Vagina (tissue), 2 donors: Measurements from ENCODE around the gene KRT33B.

Experiments used
- POLR2A ChIP-seq, 2 donors: fragments of 450-650 bp; IDR thresholded peaks; one replicate each; pipeline ENCODE4 v1.6.1; 2017; ENCODE audit warnings: antibody characterized with exemption in 2 of 2, mild to moderate bottlenecking in 2 of 2, moderate library complexity in 2 of 2
- POLR2AphosphoS5 ChIP-seq, 2 donors: sonication (generic); formaldehyde crosslinking; IDR thresholded peaks; one replicate each; pipeline ENCODE4 v1.9.0; 2017; ENCODE audit warnings: antibody characterized with exemption in 2 of 2, mild to moderate bottlenecking in 2 of 2, low read depth in 1 of 2; ENCODE audit not compliant: insufficient read depth in 1 of 2
- TF ChIP-seq, protein P1 (sequence below), 3 experiments: fragments of 450-650 bp in 2 of 3; fragments of 200-600 bp in 1 of 3; sonication (generic) in 1 of 3; IDR thresholded peaks; one replicate each; pipeline ENCODE4 v1.5.1; 2017 to 2019; ENCODE audit warnings: antibody characterized with exemption in 3 of 3, mild to moderate bottlenecking in 2 of 3, moderate library complexity in 2 of 3

DNA sequence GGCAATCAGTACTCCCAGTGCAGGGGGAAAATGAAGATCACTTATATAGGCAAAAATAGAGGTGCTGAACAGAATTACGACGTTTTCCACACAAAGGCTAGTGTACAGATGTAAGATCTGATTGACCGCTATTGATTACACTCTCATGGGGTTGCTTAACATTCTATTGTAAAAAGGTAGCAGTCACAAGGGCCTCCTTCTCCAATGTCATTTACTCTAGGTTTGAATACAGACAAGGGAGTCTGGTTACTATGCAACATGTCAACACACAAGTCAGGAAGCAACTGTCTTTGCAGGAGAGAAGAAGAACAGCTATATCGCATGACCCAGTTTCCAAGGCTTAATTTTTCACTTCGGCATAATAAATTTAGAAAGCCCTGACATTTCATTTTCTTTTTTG, 46.9 kb upstream of the KRT33B start:
- TF ChIP-seq POLR2A (IDR thresholded peaks at IDR 0.05) (no peak), POLR2AphosphoS5 (IDR thresholded peaks at IDR 0.05; ENCODE audit: insufficient read depth in 1 of 2, low read depth in 1 of 2) (no peak)
- TF ChIP-seq, protein P1, sequence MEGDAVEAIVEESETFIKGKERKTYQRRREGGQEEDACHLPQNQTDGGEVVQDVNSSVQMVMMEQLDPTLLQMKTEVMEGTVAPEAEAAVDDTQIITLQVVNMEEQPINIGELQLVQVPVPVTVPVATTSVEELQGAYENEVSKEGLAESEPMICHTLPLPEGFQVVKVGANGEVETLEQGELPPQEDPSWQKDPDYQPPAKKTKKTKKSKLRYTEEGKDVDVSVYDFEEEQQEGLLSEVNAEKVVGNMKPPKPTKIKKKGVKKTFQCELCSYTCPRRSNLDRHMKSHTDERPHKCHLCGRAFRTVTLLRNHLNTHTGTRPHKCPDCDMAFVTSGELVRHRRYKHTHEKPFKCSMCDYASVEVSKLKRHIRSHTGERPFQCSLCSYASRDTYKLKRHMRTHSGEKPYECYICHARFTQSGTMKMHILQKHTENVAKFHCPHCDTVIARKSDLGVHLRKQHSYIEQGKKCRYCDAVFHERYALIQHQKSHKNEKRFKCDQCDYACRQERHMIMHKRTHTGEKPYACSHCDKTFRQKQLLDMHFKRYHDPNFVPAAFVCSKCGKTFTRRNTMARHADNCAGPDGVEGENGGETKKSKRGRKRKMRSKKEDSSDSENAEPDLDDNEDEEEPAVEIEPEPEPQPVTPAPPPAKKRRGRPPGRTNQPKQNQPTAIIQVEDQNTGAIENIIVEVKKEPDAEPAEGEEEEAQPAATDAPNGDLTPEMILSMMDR (IDR thresholded peaks at IDR 0.05), result no peak
